HEK293 (cell line): Measurements from ENCODE around the gene SLC38A6.

Experiments used
- CTCF ChIA-PET: fragments of 350-600 bp; formaldehyde crosslinking; extraction: SDS; loops from one replicate; lab custom pipeline; 2021; ENCODE audit warnings: antibody characterized with exemption; lab: Yijun Ruan, JAX
- POLR2A ChIA-PET: fragments of 300-600 bp; formaldehyde crosslinking; extraction: SDS; loops from one replicate; lab custom pipeline; 2020; ENCODE audit warnings: antibody characterized with exemption, inconsistent platforms; lab: Yijun Ruan, JAX
- H3K27ac ChIP-seq: fragments of 200-500 bp; sonication (Bioruptor generic); 2 replicates; pipeline ENCODE4 v1.5.1; 2014; ENCODE audit warnings: low read depth, low read length, control low read depth, inconsistent platforms; ENCODE audit errors: extremely low read depth
- H3K36me3 ChIP-seq, 2 experiments: fragments of 200-500 bp in 1 of 2; sonication (Bioruptor generic) in 1 of 2; 1 replicate in 1 of 2; 2 replicates in 1 of 2; pipeline ENCODE4 v1.5.1; 2014 to 2017; ENCODE audit warnings: inconsistent platforms in 2 of 2, low read length in 2 of 2; ENCODE audit not compliant: control insufficient read depth in 2 of 2, insufficient read depth in 1 of 2
- H3K4me1 ChIP-seq: fragments of 200-500 bp; sonication (Bioruptor generic); 2 replicates; pipeline ENCODE4 v1.5.1; 2014; ENCODE audit warnings: mild to moderate bottlenecking, low read length, inconsistent platforms; ENCODE audit not compliant: control insufficient read depth, insufficient read depth
- H3K4me3 ChIP-seq: 2 replicates; pipeline ENCODE4 v1.5.1; 2011; ENCODE audit warnings: low read depth, mild to moderate bottlenecking, control low read depth, low read length, moderate library complexity
- H3K9me3 ChIP-seq: fragments of 200-500 bp; sonication (Bioruptor generic); 2 replicates; pipeline ENCODE4 v1.5.1; 2014; ENCODE audit warnings: low read depth, low read length, inconsistent platforms; ENCODE audit not compliant: control insufficient read depth, insufficient read depth
- EGR2 ChIP-seq: fragments of 450-650 bp; formaldehyde crosslinking; IDR thresholded peaks from 2 replicates; pipeline ENCODE4 v1.5.1; 2016; ENCODE audit warnings: low read depth, missing biosample characterization, missing genetic modification characterization
- HOXA7 ChIP-seq: sonication (generic); formaldehyde crosslinking; IDR thresholded peaks from 2 replicates; pipeline ENCODE4 v1.8.1; 2022; ENCODE audit warnings: missing genetic modification reagents, borderline replicate concordance
- HOXD13 ChIP-seq: sonication (generic); formaldehyde crosslinking; IDR thresholded peaks from 2 replicates; pipeline ENCODE4 v1.8.0; 2022; ENCODE audit warnings: missing genetic modification reagents, borderline replicate concordance
- KLF9 ChIP-seq: fragments of 450-650 bp; formaldehyde crosslinking; IDR thresholded peaks from 2 replicates; pipeline ENCODE4 v1.5.1; 2016; ENCODE audit warnings: missing biosample characterization, missing genetic modification characterization, low read depth
- MZF1 ChIP-seq: fragments of 450-650 bp; formaldehyde crosslinking; IDR thresholded peaks from 2 replicates; pipeline ENCODE4 v1.5.1; 2017; ENCODE audit warnings: missing biosample characterization, missing genetic modification characterization, borderline replicate concordance
- YY1 ChIP-seq: fragments of 450-650 bp; formaldehyde crosslinking; IDR thresholded peaks from 2 replicates; pipeline ENCODE4 v1.5.1; 2018; ENCODE audit warnings: missing biosample characterization, missing genetic modification characterization
- ZFP41 ChIP-seq: fragments of 450-650 bp; formaldehyde crosslinking; IDR thresholded peaks from 2 replicates; pipeline ENCODE4 v1.5.1; 2016; ENCODE audit warnings: missing biosample characterization, missing genetic modification characterization, borderline replicate concordance
- ZNF112 ChIP-seq: fragments of 450-650 bp; formaldehyde crosslinking; IDR thresholded peaks from 2 replicates; pipeline ENCODE4 v1.5.0; 2017; ENCODE audit warnings: missing biosample characterization, missing genetic modification characterization
- ZNF155 ChIP-seq: fragments of 450-650 bp; formaldehyde crosslinking; IDR thresholded peaks from 2 replicates; pipeline ENCODE4 v1.5.1; 2016; ENCODE audit warnings: missing biosample characterization, missing genetic modification characterization
- ZNF214 ChIP-seq: fragments of 450-650 bp; formaldehyde crosslinking; IDR thresholded peaks from 2 replicates; pipeline ENCODE4 v1.5.1; 2017; ENCODE audit warnings: missing biosample characterization, mild to moderate bottlenecking, missing genetic modification characterization, borderline replicate concordance
- ZNF24 ChIP-seq: fragments of 450-650 bp; formaldehyde crosslinking; IDR thresholded peaks from 2 replicates; pipeline ENCODE4 v1.5.1; 2016; ENCODE audit warnings: missing biosample characterization, missing genetic modification characterization
- ZNF302 ChIP-seq: fragments of 450-650 bp; formaldehyde crosslinking; IDR thresholded peaks from 2 replicates; pipeline ENCODE4 v1.5.1; 2016; ENCODE audit warnings: missing biosample characterization, missing genetic modification characterization, low read depth
- ZNF529 ChIP-seq: fragments of 450-650 bp; formaldehyde crosslinking; IDR thresholded peaks from 2 replicates; pipeline ENCODE4 v1.5.1; 2017; ENCODE audit warnings: missing genetic modification characterization, missing biosample characterization; ENCODE audit not compliant: insufficient replicate concordance
- ZNF555 ChIP-seq: fragments of 450-650 bp; formaldehyde crosslinking; conservative IDR thresholded peaks from 2 replicates; pipeline ENCODE4 v1.5.1; 2017; ENCODE audit warnings: missing biosample characterization, mild to moderate bottlenecking, missing genetic modification characterization, inconsistent platforms
- ZNF561 ChIP-seq: fragments of 450-650 bp; IDR thresholded peaks from 2 replicates; pipeline ENCODE4 v1.5.1; 2018; ENCODE audit warnings: missing biosample characterization, missing genetic modification characterization, borderline replicate concordance
- ZNF585B ChIP-seq: fragments of 450-650 bp; formaldehyde crosslinking; IDR thresholded peaks from 2 replicates; pipeline ENCODE4 v1.5.1; 2016; ENCODE audit warnings: missing biosample characterization, missing genetic modification characterization
- ZNF610 ChIP-seq: fragments of 450-650 bp; formaldehyde crosslinking; IDR thresholded peaks from 2 replicates; pipeline ENCODE4 v1.5.1; 2016; ENCODE audit warnings: missing biosample characterization, missing genetic modification characterization, borderline replicate concordance
- ZNF624 ChIP-seq: fragments of 450-650 bp; formaldehyde crosslinking; IDR thresholded peaks from 2 replicates; pipeline ENCODE4 v1.5.1; 2017; ENCODE audit warnings: missing biosample characterization, missing genetic modification characterization
- ZNF660 ChIP-seq: fragments of 450-650 bp; IDR thresholded peaks from 2 replicates; pipeline ENCODE4 v1.5.1; 2018; ENCODE audit warnings: missing biosample characterization, mild to moderate bottlenecking, missing genetic modification characterization
- ZNF707 ChIP-seq: fragments of 450-650 bp; formaldehyde crosslinking; IDR thresholded peaks from 2 replicates; pipeline ENCODE4 v1.5.1; 2016; ENCODE audit warnings: missing biosample characterization, missing genetic modification characterization
- TF ChIP-seq, protein P1 (sequence below): fragments of 450-650 bp; formaldehyde crosslinking; IDR thresholded peaks from 2 replicates; pipeline ENCODE4 v1.5.1; 2016; ENCODE audit warnings: missing biosample characterization, missing genetic modification characterization
- TF ChIP-seq, protein P2 (sequence below): fragments of 450-650 bp; formaldehyde crosslinking; IDR thresholded peaks from 2 replicates; pipeline ENCODE4 v1.5.1; 2016; ENCODE audit warnings: missing biosample characterization, missing genetic modification characterization, low read depth
- TF ChIP-seq, protein P3 (sequence below): fragments of 450-650 bp; formaldehyde crosslinking; IDR thresholded peaks from 2 replicates; pipeline ENCODE4 v1.5.1; 2016; ENCODE audit warnings: missing biosample characterization, missing genetic modification characterization
- TF ChIP-seq, protein P4 (sequence below): fragments of 450-650 bp; formaldehyde crosslinking; IDR thresholded peaks from 2 replicates; pipeline ENCODE4 v1.5.1; 2017; ENCODE audit warnings: missing biosample characterization, missing genetic modification characterization
- TF ChIP-seq, protein P5 (sequence below): fragments of 450-650 bp; formaldehyde crosslinking; IDR thresholded peaks from 2 replicates; pipeline ENCODE4 v1.5.0; 2017; ENCODE audit warnings: missing biosample characterization, missing genetic modification characterization, borderline replicate concordance
- TF ChIP-seq, protein P6 (sequence below): fragments of 450-650 bp; formaldehyde crosslinking; IDR thresholded peaks from 2 replicates; pipeline ENCODE4 v1.5.1; 2016; ENCODE audit warnings: missing biosample characterization, missing genetic modification characterization, borderline replicate concordance

The SLC38A6 gene

DNA sequence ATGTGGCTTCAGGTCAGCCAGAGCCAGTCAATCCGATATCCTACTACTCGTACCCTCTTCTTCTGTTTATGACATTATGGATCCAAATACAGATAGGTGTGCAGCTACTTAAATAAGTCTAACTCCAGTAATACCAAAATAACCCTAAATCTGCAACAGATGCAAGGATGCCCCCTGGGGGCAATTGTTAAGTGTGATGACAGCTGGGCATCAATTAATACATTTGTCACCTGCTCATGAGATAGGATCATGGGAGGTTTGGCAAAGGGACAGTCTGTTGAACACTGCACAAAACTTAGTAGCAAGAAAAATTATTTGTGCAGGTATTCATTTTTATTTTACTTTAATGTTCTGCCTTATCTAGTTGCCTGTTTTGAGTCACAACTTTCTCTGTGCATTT is 83.2 kb downstream of the SLC38A6 start (continued):
- TF ChIP-seq, protein P1, sequence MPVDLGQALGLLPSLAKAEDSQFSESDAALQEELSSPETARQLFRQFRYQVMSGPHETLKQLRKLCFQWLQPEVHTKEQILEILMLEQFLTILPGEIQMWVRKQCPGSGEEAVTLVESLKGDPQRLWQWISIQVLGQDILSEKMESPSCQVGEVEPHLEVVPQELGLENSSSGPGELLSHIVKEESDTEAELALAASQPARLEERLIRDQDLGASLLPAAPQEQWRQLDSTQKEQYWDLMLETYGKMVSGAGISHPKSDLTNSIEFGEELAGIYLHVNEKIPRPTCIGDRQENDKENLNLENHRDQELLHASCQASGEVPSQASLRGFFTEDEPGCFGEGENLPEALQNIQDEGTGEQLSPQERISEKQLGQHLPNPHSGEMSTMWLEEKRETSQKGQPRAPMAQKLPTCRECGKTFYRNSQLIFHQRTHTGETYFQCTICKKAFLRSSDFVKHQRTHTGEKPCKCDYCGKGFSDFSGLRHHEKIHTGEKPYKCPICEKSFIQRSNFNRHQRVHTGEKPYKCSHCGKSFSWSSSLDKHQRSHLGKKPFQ (tag by site-specific recombination): no peak
- TF ChIP-seq, protein P2, sequence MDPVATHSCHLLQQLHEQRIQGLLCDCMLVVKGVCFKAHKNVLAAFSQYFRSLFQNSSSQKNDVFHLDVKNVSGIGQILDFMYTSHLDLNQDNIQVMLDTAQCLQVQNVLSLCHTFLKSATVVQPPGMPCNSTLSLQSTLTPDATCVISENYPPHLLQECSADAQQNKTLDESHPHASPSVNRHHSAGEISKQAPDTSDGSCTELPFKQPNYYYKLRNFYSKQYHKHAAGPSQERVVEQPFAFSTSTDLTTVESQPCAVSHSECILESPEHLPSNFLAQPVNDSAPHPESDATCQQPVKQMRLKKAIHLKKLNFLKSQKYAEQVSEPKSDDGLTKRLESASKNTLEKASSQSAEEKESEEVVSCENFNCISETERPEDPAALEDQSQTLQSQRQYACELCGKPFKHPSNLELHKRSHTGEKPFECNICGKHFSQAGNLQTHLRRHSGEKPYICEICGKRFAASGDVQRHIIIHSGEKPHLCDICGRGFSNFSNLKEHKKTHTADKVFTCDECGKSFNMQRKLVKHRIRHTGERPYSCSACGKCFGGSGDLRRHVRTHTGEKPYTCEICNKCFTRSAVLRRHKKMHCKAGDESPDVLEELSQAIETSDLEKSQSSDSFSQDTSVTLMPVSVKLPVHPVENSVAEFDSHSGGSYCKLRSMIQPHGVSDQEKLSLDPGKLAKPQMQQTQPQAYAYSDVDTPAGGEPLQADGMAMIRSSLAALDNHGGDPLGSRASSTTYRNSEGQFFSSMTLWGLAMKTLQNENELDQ (tag by site-specific recombination): no peak

DNA sequence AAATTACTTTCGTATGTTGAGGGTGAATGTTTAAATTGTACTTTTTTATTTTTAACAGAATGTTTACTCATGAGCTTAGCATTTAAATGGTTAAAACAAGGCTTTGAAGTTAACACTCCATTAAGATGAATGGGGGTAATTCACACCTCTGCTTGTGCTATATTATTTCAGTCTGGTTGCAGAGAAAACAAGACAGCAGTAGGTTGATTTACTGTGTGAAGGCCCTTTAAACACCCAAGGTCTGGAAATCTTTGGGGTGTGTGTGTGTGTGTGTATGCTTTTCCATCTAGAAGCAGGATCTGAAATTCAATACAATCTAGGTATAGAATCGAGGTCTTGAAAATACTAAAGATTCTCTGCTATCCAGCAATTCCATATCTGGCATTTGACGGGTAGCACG is 83.8 kb downstream of the SLC38A6 start:
- POLR2A ChIA-PET: no interaction called here
- CTCF ChIA-PET: no interaction called here

DNA sequence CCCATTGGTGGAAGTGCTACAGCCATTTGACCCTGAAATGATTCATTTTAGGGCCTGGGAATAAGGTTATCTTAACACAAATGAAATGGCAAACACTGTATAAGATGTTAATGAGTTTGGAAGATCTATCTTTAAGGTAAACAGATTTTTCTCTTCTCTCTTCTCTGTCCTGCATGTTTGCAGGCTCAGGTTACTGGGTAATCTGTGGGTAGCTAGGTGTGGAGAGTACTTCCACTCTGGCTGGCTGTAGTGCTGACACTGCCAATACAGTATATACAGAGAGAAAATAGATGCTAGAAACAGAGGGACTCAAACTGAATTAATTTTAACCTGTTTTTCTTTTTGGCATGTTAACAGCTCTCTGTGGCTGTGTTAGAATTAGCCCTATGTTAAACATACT is 84.6 kb downstream of the SLC38A6 start:
- Histone ChIP-seq H3K36me3 (no peaks in the 10 kb centered on the region), H3K4me3 (no peak overlapping the region), H3K9me3 (no peaks in the 10 kb centered on the region), H3K27ac (no peak overlapping the region), H3K4me1 (no peaks in the 10 kb centered on the region)
- CTCF ChIA-PET: interaction anchor here (0.6 to 1.0 kb wide), 2 partner anchors 33 to 133 kb away, joined by 3 read pairs; no protein-coding TSS in a partner anchor
- POLR2A ChIA-PET: no interaction called here
- TF ChIP-seq ZNF624: no peak
- TF ChIP-seq EGR2 (tag by site-specific recombination): no peak
- no peak for TF ChIP-seq ZNF660
- TF ChIP-seq ZNF155 (tag by site-specific recombination): no peak
- TF ChIP-seq, protein P3, sequence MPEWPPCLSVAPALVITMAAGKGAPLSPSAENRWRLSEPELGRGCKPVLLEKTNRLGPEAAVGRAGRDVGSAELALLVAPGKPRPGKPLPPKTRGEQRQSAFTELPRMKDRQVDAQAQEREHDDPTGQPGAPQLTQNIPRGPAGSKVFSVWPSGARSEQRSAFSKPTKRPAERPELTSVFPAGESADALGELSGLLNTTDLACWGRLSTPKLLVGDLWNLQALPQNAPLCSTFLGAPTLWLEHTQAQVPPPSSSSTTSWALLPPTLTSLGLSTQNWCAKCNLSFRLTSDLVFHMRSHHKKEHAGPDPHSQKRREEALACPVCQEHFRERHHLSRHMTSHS (tag by site-specific recombination): no peak
- TF ChIP-seq, protein P4, sequence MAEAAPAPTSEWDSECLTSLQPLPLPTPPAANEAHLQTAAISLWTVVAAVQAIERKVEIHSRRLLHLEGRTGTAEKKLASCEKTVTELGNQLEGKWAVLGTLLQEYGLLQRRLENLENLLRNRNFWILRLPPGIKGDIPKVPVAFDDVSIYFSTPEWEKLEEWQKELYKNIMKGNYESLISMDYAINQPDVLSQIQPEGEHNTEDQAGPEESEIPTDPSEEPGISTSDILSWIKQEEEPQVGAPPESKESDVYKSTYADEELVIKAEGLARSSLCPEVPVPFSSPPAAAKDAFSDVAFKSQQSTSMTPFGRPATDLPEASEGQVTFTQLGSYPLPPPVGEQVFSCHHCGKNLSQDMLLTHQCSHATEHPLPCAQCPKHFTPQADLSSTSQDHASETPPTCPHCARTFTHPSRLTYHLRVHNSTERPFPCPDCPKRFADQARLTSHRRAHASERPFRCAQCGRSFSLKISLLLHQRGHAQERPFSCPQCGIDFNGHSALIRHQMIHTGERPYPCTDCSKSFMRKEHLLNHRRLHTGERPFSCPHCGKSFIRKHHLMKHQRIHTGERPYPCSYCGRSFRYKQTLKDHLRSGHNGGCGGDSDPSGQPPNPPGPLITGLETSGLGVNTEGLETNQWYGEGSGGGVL (tag by site-specific recombination): no peak
- TF ChIP-seq MZF1 (tag by site-specific recombination): no peak
- TF ChIP-seq ZNF555 (tag by site-specific recombination): no peak

More for the DNA sequence above, 83.8 kb downstream of the SLC38A6 start:
- no peak for TF ChIP-seq ZNF302 (tag by site-specific recombination)
- no peak for TF ChIP-seq ZNF610 (tag by site-specific recombination)
- TF ChIP-seq ZNF561 (tag by site-specific recombination): no peak
- no peak for TF ChIP-seq ZFP41
- no peak for TF ChIP-seq KLF9 (tag by site-specific recombination)
- TF ChIP-seq, protein P5, sequence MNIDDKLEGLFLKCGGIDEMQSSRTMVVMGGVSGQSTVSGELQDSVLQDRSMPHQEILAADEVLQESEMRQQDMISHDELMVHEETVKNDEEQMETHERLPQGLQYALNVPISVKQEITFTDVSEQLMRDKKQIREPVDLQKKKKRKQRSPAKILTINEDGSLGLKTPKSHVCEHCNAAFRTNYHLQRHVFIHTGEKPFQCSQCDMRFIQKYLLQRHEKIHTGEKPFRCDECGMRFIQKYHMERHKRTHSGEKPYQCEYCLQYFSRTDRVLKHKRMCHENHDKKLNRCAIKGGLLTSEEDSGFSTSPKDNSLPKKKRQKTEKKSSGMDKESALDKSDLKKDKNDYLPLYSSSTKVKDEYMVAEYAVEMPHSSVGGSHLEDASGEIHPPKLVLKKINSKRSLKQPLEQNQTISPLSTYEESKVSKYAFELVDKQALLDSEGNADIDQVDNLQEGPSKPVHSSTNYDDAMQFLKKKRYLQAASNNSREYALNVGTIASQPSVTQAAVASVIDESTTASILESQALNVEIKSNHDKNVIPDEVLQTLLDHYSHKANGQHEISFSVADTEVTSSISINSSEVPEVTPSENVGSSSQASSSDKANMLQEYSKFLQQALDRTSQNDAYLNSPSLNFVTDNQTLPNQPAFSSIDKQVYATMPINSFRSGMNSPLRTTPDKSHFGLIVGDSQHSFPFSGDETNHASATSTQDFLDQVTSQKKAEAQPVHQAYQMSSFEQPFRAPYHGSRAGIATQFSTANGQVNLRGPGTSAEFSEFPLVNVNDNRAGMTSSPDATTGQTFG (tag by site-specific recombination): no peak
- TF ChIP-seq ZNF112 (tag by site-specific recombination): no peak
- TF ChIP-seq ZNF529: no peak
- no peak for TF ChIP-seq ZNF214 (tag by site-specific recombination)
- no peak for TF ChIP-seq YY1
- no peak for TF ChIP-seq ZNF24
- TF ChIP-seq, protein P6, sequence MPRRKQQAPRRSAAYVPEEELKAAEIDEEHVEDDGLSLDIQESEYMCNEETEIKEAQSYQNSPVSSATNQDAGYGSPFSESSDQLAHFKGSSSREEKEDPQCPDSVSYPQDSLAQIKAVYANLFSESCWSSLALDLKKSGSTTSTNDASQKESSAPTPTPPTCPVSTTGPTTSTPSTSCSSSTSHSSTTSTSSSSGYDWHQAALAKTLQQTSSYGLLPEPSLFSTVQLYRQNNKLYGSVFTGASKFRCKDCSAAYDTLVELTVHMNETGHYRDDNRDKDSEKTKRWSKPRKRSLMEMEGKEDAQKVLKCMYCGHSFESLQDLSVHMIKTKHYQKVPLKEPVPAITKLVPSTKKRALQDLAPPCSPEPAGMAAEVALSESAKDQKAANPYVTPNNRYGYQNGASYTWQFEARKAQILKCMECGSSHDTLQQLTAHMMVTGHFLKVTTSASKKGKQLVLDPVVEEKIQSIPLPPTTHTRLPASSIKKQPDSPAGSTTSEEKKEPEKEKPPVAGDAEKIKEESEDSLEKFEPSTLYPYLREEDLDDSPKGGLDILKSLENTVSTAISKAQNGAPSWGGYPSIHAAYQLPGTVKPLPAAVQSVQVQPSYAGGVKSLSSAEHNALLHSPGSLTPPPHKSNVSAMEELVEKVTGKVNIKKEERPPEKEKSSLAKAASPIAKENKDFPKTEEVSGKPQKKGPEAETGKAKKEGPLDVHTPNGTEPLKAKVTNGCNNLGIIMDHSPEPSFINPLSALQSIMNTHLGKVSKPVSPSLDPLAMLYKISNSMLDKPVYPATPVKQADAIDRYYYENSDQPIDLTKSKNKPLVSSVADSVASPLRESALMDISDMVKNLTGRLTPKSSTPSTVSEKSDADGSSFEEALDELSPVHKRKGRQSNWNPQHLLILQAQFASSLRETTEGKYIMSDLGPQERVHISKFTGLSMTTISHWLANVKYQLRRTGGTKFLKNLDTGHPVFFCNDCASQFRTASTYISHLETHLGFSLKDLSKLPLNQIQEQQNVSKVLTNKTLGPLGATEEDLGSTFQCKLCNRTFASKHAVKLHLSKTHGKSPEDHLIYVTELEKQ (tag by site-specific recombination): no peak
- TF ChIP-seq HOXA7 (CRISPR knock-in tag): no peak
- TF ChIP-seq ZNF585B (tag by site-specific recombination): no peak
- no peak for TF ChIP-seq HOXD13 (CRISPR knock-in tag)
- TF ChIP-seq ZNF707 (tag by site-specific recombination): no peak
- TF ChIP-seq, all 188 proteins: peak for 0
- Histone ChIP-seq H3K4me3 (no peak overlapping the region), H3K36me3 (no peaks in the 10 kb centered on the region), H3K9me3 (no peaks in the 10 kb centered on the region), H3K27ac (no peak overlapping the region), H3K4me1 (no peaks in the 10 kb centered on the region)
